AG04449 (cell line): ENCODE measurements around the gene TLE1.

Experiments used
- CTCF ChIA-PET: fragments of 350-600 bp; formaldehyde crosslinking; extraction: SDS; loops from one replicate; lab custom pipeline; 2021; ENCODE audit warnings: antibody characterized with exemption; lab: Yijun Ruan, JAX
- POLR2A ChIA-PET: fragments of 400-600, 350-600 bp; formaldehyde crosslinking; extraction: SDS; loops from one replicate; lab custom pipeline; 2020; ENCODE audit warnings: antibody characterized with exemption, inconsistent platforms; lab: Yijun Ruan, JAX
- DNase-seq: peaks from one replicate; pipeline ENCODE4 v3.0.0-alpha.2; 2010; ENCODE audit warnings: low read depth, low spot score
- H3K4me3 ChIP-seq: 2 replicates; pipeline ENCODE4 v1.5.1; 2011; ENCODE audit warnings: low read depth, mild to moderate bottlenecking, control low read depth, low read length
- CTCF ChIP-seq: IDR thresholded peaks from one replicate; pipeline ENCODE4 v1.5.1; 2011; ENCODE audit warnings: mild to moderate bottlenecking, moderate library complexity, low read length, control low read depth, inconsistent platforms; ENCODE audit not compliant: insufficient read depth; ENCODE audit errors: missing control alignments

Gene TLE1

DNA sequence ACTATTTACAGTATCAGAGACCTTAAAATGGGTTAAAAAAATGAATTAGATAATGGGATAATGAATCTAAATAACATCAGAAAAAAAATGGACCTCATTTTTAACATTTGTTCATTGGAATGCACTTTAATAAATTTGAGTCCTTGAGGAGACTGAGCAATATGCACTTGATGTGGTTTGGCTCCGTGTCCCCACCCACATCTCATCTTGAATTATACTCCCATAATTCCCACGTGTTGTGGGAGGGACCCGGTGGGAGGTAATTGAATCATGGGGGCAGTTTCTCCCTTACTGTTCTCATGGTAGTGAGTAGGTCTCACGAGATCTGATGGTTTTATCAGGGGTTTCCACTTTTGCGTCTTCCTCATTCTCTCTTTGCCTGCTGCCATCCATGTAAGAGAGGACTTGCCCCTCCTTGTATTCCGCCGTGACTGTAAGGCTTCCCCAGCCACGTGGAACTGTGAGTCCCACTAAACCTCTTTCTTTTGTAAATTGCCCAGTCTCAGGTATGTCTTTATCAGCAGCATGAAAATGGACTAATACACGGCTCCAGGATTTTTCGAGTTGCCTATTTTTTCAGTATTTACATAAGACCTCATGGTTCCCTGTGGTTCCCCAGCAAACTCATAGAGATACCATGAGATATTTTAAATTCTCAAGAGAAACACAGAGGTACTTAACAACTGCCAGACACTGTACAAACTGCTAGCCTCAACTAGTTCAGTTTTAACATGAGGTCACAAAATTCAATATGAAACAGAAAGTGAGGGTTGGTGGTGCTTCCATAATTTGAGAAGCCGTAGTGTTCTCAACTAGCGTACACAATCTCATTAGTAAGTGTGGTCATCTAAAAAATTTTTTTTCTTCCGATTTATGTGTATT is 128.3 kb downstream of the TLE1 start:
- H3K4me3 ChIP-seq, result no peak overlapping the region
- no peak for DNase-seq
- ChIA-PET CTCF (no interaction called here), POLR2A (no interaction called here)
- no peak for TF ChIP-seq CTCF

DNA sequence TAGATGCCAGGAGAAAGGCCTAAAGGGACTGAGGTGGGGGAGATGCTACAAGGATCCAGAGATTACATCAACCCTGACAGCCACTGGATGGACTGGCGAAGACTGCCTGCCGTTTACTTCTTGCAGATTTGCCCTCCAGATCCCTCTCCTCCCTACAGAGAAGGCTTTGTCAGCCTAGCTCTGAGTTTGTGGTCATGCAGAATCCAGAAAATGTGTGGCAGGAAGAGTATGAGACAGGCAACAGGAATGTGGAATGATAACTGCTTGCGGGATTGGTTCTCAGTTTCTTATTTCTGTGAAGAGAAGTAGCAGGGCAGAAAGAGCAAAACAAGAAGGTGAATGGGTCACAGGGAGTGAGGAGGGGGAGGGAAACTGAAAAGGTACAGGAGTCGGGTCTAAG is 129.6 kb downstream of the TLE1 start:
- CTCF ChIA-PET, result no interaction called here
- no peak overlapping the region for H3K4me3 ChIP-seq
- DNase-seq, result peak; percentile 84
- POLR2A ChIA-PET, result no interaction called here
- no peak for TF ChIP-seq CTCF

- no peak for TF ChIP-seq CTCF
- POLR2A ChIA-PET, result no interaction called here
- DNase-seq, result no peak
- no peak overlapping the region for H3K4me3 ChIP-seq
- CTCF ChIA-PET, result interaction anchor here (1.7 kb wide), 1 partner anchor 36 kb away, joined by 6 read pairs; no protein-coding TSS in a partner anchor
Measured at GRCh38 chr9:81559197-81559596, 130.2 kb downstream of the TLE1 start.

DNA sequence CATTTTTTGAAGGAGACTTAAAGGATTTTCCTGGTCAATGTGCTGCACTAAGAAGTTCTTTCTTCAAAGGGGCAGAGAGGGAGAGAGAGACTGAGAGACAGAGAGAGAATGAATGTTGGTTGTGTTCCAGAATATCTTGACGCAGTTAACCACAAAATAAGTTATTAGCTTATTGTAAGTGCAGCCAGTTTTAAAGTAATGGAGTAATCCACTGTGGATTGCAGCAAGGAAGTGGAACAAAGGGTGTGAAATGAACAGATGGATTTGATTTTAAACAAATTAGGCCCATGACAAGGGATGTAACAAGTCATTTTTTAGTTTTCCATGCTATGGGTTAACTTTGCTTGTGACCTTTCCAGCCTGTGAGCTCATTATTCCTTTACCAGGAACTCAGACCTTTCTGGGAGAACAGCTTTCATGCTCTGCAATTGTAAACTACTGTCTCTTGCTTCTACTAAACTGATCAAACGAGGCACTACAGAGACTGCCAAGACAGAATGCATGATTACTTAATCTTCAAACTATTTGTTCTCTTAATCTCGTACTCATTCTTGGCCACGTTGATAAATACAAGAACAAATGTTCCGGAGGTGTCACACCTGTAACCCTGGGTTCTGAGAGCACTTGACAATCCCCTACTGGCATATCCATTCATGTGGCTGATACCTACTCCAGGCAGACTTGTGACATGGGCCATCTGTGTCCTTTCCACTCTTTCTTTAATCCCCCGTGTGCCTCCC is 131.1 kb downstream of the TLE1 start:
- ChIA-PET CTCF (interaction anchor here (1.7 kb wide), 1 partner anchor 35 kb away, joined by 6 read pairs; no protein-coding TSS in a partner anchor), POLR2A (interaction anchor here (0.6 to 0.8 kb wide), 3 partner anchors 20 to 1466 kb away, joined by 3 read pairs; no protein-coding TSS in a partner anchor)
- DNase-seq, result peak; percentile 58
- TF ChIP-seq CTCF, result no peak
- H3K4me3 ChIP-seq, result no peak overlapping the region

GRCh38 chr9:81557452-81558090 is 131.8 kb downstream of the TLE1 start:
- ChIA-PET CTCF (interaction anchor here (1.7 kb wide), 1 partner anchor 35 kb away, joined by 6 read pairs; no protein-coding TSS in a partner anchor), POLR2A (interaction anchor here (0.6 to 0.8 kb wide), 2 partner anchors 21 to 35 kb away, joined by 3 read pairs; no protein-coding TSS in a partner anchor)
- H3K4me3 ChIP-seq, result no peak overlapping the region
- TF ChIP-seq CTCF, result no peak
- no peak for DNase-seq

DNA sequence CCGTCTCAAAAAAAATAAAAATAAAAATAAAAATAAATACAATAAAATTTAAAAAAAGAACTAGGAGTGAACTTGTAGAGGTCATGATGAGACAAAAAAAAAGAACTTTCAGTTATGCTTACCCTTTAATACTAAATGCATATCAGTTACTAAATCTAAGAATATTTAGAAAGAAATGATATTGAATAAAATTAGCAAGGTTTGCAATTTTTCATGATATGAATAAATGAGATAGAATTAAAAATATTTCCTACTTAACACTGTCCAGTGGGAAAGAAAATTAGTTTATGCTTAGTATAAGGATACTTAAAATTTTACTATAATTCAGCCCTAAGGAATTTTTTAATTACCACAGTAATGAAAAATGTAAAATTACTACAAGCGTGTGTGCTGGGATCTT is 132.4 kb downstream of the TLE1 start:
- CTCF ChIA-PET, result no interaction called here
- H3K4me3 ChIP-seq, result no peak overlapping the region
- DNase-seq, result no peak
- TF ChIP-seq CTCF, result no peak
- POLR2A ChIA-PET, result no interaction called here
